CD14-positive monocyte (primary cell): Measurements from ENCODE around the gene CACNB4. TPM values are rescaled to one million over a fixed set of nuclear protein-coding genes. Genes with fewer than 3 reads are reported as not detected.

Source experiments
- DNase-seq, 3 donors: peaks; one replicate each; pipeline ENCODE4 v3.0.0-alpha.2; 2011 to 2022
- H2AFZ ChIP-seq: 2 replicates; pipeline ENCODE4 v1.6.0; 2012; ENCODE audit warnings: mild to moderate bottlenecking, low read depth, low read length, inconsistent platforms; ENCODE audit not compliant: insufficient read depth, poor library complexity, severe bottlenecking
- H3K27ac ChIP-seq, 2 donors: 1 replicate in 1 of 2; 2 replicates in 1 of 2; pipeline ENCODE4 v1.5.1; 2012 to 2013; ENCODE audit warnings: low read length in 2 of 2, control low read depth in 1 of 2, inconsistent platforms in 1 of 2, low read depth in 1 of 2, mild to moderate bottlenecking in 1 of 2
- H3K27me3 ChIP-seq, 2 donors: one replicate each; pipeline versions ENCODE4 v1.6.0 to v1.6.1; 2011 to 2013; ENCODE audit warnings: low read length in 2 of 2; ENCODE audit not compliant: control insufficient read depth in 2 of 2, insufficient read depth in 2 of 2
- H3K36me3 ChIP-seq, 2 donors: replicated peaks in 1 of 2; 1 replicate in 1 of 2; 2 replicates in 1 of 2; pipeline versions ENCODE4 v1.5.1 to v1.6.1; 2012 to 2013; ENCODE audit warnings: low read length in 2 of 2, control low read depth in 1 of 2, inconsistent platforms in 1 of 2, mild to moderate bottlenecking in 1 of 2; ENCODE audit not compliant: insufficient read depth in 2 of 2, control insufficient read depth in 1 of 2
- H3K4me1 ChIP-seq, 2 donors: 1 replicate in 1 of 2; 2 replicates in 1 of 2; pipeline versions ENCODE4 v1.5.1 to v1.6.1; 2012 to 2013; ENCODE audit warnings: low read length in 2 of 2, control low read depth in 1 of 2, inconsistent platforms in 1 of 2, mild to moderate bottlenecking in 1 of 2, moderate library complexity in 1 of 2; ENCODE audit not compliant: insufficient read depth in 2 of 2, control insufficient read depth in 1 of 2
- H3K4me2 ChIP-seq: replicated peaks from 2 replicates; pipeline ENCODE3; 2012; ENCODE audit warnings: low read length, moderate library complexity, mild to moderate bottlenecking; ENCODE audit not compliant: poor library complexity, severe bottlenecking; ENCODE audit errors: extremely low read depth
- H3K4me3 ChIP-seq, 3 experiments: fragments of 200-600 bp in 1 of 3; sonication (generic) in 1 of 3; replicated peaks in 1 of 3; 1 replicate in 2 of 3; 2 replicates in 1 of 3; pipeline ENCODE4 v1.5.1; 2011 to 2013; ENCODE audit warnings: low read length in 3 of 3, mild to moderate bottlenecking in 3 of 3, control low read depth in 2 of 3, low read depth in 2 of 3, inconsistent platforms in 1 of 3, moderate library complexity in 1 of 3
- H3K79me2 ChIP-seq: 2 replicates; pipeline ENCODE4 v1.6.0; 2012; ENCODE audit warnings: mild to moderate bottlenecking, control low read depth, inconsistent platforms, low read length, moderate library complexity; ENCODE audit not compliant: insufficient read depth
- H3K9ac ChIP-seq: 2 replicates; pipeline ENCODE4 v1.6.0; 2017; ENCODE audit warnings: low read length, mild to moderate bottlenecking; ENCODE audit not compliant: insufficient read depth, poor library complexity, severe bottlenecking
- H3K9me3 ChIP-seq, 2 donors: replicated peaks in 1 of 2; 1 replicate in 1 of 2; 2 replicates in 1 of 2; pipeline versions ENCODE4 v1.5.1 to v1.6.1; 2012 to 2013; ENCODE audit warnings: low read length in 2 of 2, control low read depth in 1 of 2; ENCODE audit not compliant: control insufficient read depth in 1 of 2, insufficient read depth in 1 of 2
- H4K20me1 ChIP-seq: 2 replicates; pipeline ENCODE4 v1.6.0; 2012; ENCODE audit warnings: mild to moderate bottlenecking, low read length, control low read depth, moderate library complexity; ENCODE audit not compliant: insufficient read depth
- H3K27ac Mint-ChIP-seq, 7 donors: one replicate each; pipeline ENCODE4 v1.8.0; 2020; ENCODE audit warnings: mild to moderate bottlenecking in 7 of 7, mixed read lengths in 7 of 7, moderate library complexity in 6 of 7, inconsistent platforms in 2 of 7
- H3K27me3 Mint-ChIP-seq, 3 donors: one replicate each; pipeline ENCODE4 v1.8.0; 2021 to 2022; ENCODE audit warnings: low read depth in 3 of 3, mild to moderate bottlenecking in 3 of 3, mixed read lengths in 3 of 3, moderate library complexity in 3 of 3, inconsistent platforms in 1 of 3
- H3K36me3 Mint-ChIP-seq, 2 donors: one replicate each; pipeline ENCODE4 v1.8.0; 2020; ENCODE audit warnings: mixed read lengths in 2 of 2, inconsistent platforms in 1 of 2, mild to moderate bottlenecking in 1 of 2
- H3K4me1 Mint-ChIP-seq: one replicate; pipeline ENCODE4 v1.8.0; 2020; ENCODE audit warnings: mild to moderate bottlenecking, mixed read lengths
- H3K4me3 Mint-ChIP-seq, 2 donors: one replicate each; pipeline ENCODE4 v1.8.0; 2020; ENCODE audit warnings: mild to moderate bottlenecking in 2 of 2, mixed read lengths in 2 of 2, moderate library complexity in 1 of 2
- H3K9me3 Mint-ChIP-seq, 7 donors: one replicate each; pipeline ENCODE4 v1.8.0; 2020 to 2022; ENCODE audit warnings: mixed read lengths in 7 of 7, mild to moderate bottlenecking in 6 of 7, moderate library complexity in 6 of 7, inconsistent platforms in 2 of 7
- CTCF ChIP-seq: fragments of 200-600 bp; IDR thresholded peaks from one replicate; pipeline ENCODE4 v1.8.0; 2022; ENCODE audit warnings: antibody characterized with exemption, mild to moderate bottlenecking
- WGBS: methylation state at CpG from one replicate; pipeline ENCODE4 v1.1.5; 2013; ENCODE audit warnings: missing lambda C conversion rate; ENCODE audit not compliant: insufficient coverage; 5-methylcytosine and 5-hydroxymethylcytosine counted together
- intact Hi-C, 2 donors: fragments of 100-400 bp; cut with micrococcal nuclease; formaldehyde crosslinking; loops; one replicate each; pipeline versions ENCODE4 v1.15.0 to v1.15.1; 2023
- polyA plus RNA-seq, 3 donors: library from polyadenylated mRNA; depleted of rRNA in 1 of 3; unstranded in 2 of 3; stranded (reverse) in 1 of 3; fragments of 300-500 nt in 2 of 3; fragments of >200 nt in 1 of 3; fragmentation: Illumina TruSeq in 2 of 3; gene quantifications; 1 replicate in 2 of 3; 2 replicates in 1 of 3; pipeline ENCODE4 v1.2.3, GENCODE V29; 2012 to 2021

Gene CACNB4
- polyA plus RNA-seq, 3 donors = 0.44 to 1.9 (median 1.1) TPM

DNA sequence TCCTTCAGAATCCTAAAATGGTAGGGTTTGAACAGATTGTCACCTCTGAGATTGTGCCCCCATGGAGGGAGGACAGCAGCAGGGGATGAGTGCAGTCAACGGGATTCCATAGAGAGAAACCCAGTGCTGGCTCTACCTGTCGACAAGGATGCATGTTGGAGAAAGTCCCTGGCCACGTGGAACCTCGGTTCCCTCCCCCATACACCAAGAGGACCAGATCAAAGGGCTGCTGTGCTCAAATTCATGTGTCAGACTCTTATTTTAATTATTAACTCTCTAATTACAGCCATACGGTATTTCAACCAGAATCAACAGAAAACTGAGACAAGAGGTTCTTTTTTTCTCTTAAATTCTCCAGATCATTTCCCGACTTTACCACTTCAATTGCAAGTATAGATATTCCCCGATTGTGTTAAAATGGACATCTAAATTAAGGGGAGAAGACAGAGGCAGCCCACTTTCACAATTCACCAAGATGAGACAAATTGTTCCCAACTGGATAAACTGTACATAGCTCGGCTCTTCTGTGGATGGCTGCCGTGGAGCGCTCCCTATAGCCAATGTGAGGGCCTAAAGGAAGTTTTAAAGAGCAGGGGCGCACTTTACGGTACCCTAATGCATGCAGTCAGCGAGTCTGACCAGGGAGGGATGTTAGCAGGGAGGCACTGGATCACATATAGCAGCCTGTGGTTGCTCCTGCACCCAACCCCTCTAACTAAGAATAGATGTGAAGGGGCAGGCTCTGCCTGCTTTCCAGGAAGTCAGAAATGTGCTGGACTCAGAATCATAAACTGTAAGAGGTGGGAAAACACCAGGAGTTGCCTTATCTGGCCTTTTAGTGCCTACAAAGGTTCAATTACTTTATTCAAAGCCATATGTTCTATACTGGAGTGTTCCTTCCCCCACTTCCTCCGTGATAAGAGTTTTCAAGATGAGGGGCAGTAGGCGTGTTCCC lies 123.1 kb downstream of the CACNB4 start:
- Histone ChIP-seq H3K27ac (no peak overlapping the region), H3K27me3 (no peaks in the 10 kb centered on the region), H3K4me2 (no peak overlapping the region), H4K20me1 (no peaks in the 10 kb centered on the region), H3K4me3 (no peak overlapping the region), H2AFZ (no peak overlapping the region), H3K9ac (no peak overlapping the region), H3K36me3 (no peaks in the 10 kb centered on the region), H3K9me3 (no peaks in the 10 kb centered on the region), H3K4me1 (no peaks in the 10 kb centered on the region), H3K79me2 (no peaks in the 10 kb centered on the region)
- no peak for DNase-seq
- H3K4me3 Mint-ChIP-seq = no peak overlapping the region
- TF ChIP-seq CTCF = no peak
- H3K36me3 Mint-ChIP-seq = no peaks in the 10 kb centered on the region
- no peaks in the 10 kb centered on the region for H3K27me3 Mint-ChIP-seq
- peak overlapping the region in 1 of 7 donors; percentile 50 for H3K27ac Mint-ChIP-seq
- intact Hi-C loops = no loop called here
- peaks cover 3% of the 10 kb centered on the region for H3K4me1 Mint-ChIP-seq
- peaks cover 0 to under 1% (median 0%) of the 10 kb centered on the region in 7 donors for H3K9me3 Mint-ChIP-seq
- 93% methylated on average over 5 of the region's 15 CpGs for WGBS

GRCh38 chr2:151974988-151975387 lies 123.9 kb downstream of the CACNB4 start:
- H3K36me3 Mint-ChIP-seq = no peaks in the 10 kb centered on the region
- WGBS = 100% methylated on average over 2 of the region's 3 CpGs

More at GRCh38 chr2:151974988-151975387, 123.9 kb downstream of the CACNB4 start:
- H3K27ac Mint-ChIP-seq = no peak overlapping the region
- Histone ChIP-seq H3K27me3 (no peaks in the 10 kb centered on the region), H3K36me3 (no peaks in the 10 kb centered on the region), H4K20me1 (no peaks in the 10 kb centered on the region), H3K4me1 (no peaks in the 10 kb centered on the region), H3K4me2 (no peak overlapping the region), H3K4me3 (no peak overlapping the region), H3K27ac (no peak overlapping the region), H2AFZ (no peak overlapping the region), H3K9ac (no peak overlapping the region), H3K9me3 (no peaks in the 10 kb centered on the region), H3K79me2 (no peaks in the 10 kb centered on the region)
- intact Hi-C loops = no loop called here
- H3K4me1 Mint-ChIP-seq = peaks cover 3% of the 10 kb centered on the region
- no peak for DNase-seq
- TF ChIP-seq CTCF = no peak
- H3K4me3 Mint-ChIP-seq = no peak overlapping the region
- H3K27me3 Mint-ChIP-seq = no peaks in the 10 kb centered on the region
- no peaks in the 10 kb centered on the region for H3K9me3 Mint-ChIP-seq
